ENCODE measurements around the gene PFKL.

The PFKL gene

GRCh38 chr21:44267655-44268142 is 32.2 kb upstream of the PFKL start:
- TF ChIP-seq, protein P1, sequence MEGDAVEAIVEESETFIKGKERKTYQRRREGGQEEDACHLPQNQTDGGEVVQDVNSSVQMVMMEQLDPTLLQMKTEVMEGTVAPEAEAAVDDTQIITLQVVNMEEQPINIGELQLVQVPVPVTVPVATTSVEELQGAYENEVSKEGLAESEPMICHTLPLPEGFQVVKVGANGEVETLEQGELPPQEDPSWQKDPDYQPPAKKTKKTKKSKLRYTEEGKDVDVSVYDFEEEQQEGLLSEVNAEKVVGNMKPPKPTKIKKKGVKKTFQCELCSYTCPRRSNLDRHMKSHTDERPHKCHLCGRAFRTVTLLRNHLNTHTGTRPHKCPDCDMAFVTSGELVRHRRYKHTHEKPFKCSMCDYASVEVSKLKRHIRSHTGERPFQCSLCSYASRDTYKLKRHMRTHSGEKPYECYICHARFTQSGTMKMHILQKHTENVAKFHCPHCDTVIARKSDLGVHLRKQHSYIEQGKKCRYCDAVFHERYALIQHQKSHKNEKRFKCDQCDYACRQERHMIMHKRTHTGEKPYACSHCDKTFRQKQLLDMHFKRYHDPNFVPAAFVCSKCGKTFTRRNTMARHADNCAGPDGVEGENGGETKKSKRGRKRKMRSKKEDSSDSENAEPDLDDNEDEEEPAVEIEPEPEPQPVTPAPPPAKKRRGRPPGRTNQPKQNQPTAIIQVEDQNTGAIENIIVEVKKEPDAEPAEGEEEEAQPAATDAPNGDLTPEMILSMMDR (IDR thresholded peaks at IDR 0.05; ENCODE audit: control insufficient read depth, extremely low read depth, insufficient read depth): no peak
- no peak overlapping the region for H3K4me3 ChIP-seq (ENCODE audit: low read depth, low read length)
- DNase-seq (ENCODE audit: low read depth): no peak

- no peak for DNase-seq (ENCODE audit: low read depth)
- H3K4me3 ChIP-seq (ENCODE audit: low read depth, low read length): no peak overlapping the region
- TF ChIP-seq, protein P1 (IDR thresholded peaks at IDR 0.05; ENCODE audit: control insufficient read depth, extremely low read depth, insufficient read depth): no peak
Measured at GRCh38 chr21:44269090-44269489, 30.8 kb upstream of the PFKL start.

GRCh38 chr21:44271558-44272283 is 28.1 kb upstream of the PFKL start:
- no peak for DNase-seq (ENCODE audit: low read depth)
- H3K4me3 ChIP-seq (ENCODE audit: low read depth, low read length): no peak overlapping the region
- TF ChIP-seq, protein P1 (IDR thresholded peaks at IDR 0.05; ENCODE audit: control insufficient read depth, extremely low read depth, insufficient read depth): no peak

DNA sequence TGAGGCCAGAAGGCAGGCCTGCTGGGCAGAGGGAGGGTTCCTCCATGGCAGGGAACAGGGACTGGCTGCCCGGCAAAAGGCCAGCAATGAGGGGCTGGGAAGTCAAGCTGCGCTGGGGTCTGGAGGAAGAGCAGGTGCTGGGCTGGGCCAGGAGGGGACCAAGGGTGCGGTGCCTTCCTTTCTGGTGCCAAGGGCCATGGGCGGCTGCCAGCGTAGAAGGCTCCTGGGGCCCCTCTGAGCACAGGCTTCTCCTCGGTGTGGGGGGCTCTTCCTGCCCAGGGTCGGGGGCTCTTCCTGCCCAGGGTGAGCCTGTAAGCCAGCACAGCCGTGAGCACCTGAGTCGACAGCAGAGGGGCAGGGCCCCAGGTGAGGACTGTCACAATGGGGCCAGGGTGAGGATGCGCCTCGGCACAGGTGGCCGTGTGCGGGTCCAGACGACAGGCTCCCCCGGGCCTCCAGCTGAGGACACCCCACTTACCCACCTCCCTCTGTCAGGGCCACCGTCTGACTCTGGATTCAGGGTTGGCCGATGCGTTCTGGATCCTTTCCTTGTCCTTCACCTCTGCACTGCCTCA is 27.5 kb upstream of the PFKL start:
- no peak for DNase-seq (ENCODE audit: low read depth)
- no peak overlapping the region for H3K4me3 ChIP-seq (ENCODE audit: low read depth, low read length)
- TF ChIP-seq, protein P1 (IDR thresholded peaks at IDR 0.05; ENCODE audit: control insufficient read depth, extremely low read depth, insufficient read depth): no peak

DNA sequence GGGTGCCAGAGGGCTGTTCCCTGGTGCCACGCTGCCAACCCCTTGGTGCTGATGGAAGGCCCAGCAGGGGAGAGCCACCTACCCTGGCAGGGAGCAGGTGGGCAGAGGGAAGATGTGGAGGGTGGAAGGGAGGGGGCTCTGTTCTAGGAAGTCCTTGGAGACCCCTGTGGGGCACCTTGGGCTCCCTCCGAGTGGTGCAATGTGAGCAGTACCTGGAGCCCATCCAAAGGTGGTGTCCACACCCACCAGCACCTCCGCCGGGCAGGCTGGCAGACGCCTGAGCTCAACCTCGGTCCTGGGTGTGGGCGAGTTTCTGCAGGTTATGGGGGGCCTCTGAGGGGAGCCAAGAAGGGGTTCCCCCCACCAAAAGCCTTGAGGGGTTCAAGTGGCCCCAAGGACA is 26.8 kb upstream of the PFKL start:
- TF ChIP-seq, protein P1 (IDR thresholded peaks at IDR 0.05; ENCODE audit: control insufficient read depth, extremely low read depth, insufficient read depth): no peak
- H3K4me3 ChIP-seq (ENCODE audit: low read depth, low read length): no peak overlapping the region
- DNase-seq (ENCODE audit: low read depth): no peak

DNA sequence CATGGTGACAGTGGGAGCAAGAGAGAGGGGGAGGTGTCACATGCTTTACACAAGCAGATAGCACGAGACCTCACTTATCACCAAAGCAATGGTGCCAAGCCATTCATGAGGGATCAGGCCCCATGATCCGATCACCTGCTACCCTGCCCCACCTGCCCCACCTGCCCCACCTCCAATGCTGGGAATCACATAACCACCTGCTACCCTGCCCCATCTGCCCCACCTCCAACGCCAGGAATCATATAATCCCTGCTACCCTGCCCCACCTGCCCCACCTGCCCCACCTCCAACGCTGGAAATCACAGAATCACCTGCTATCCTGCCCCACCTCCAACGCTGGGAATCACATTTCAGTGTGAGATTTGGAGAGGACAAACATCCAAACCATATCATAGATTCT is 24.8 kb upstream of the PFKL start:
- DNase-seq (ENCODE audit: low read depth): no peak
- H3K4me3 ChIP-seq (ENCODE audit: low read depth, low read length): no peak overlapping the region
- TF ChIP-seq, protein P1 (IDR thresholded peaks at IDR 0.05; ENCODE audit: control insufficient read depth, extremely low read depth, insufficient read depth): no peak
